Measurements from ENCODE around the gene SRL.
A peak's percentile ranks its signal among the peaks of the same experiment; 100 is the strongest.

SRL gene

GRCh38 chr16:4198816-4199215 is 43.1 kb downstream of the SRL start:
- no peak for DNase-seq

- no peak for DNase-seq
Measured at GRCh38 chr16:4194661-4195060, 47.2 kb downstream of the SRL start.

GRCh38 chr16:4193920-4194319 is 48.0 kb downstream of the SRL start:
- no peak for DNase-seq

DNA sequence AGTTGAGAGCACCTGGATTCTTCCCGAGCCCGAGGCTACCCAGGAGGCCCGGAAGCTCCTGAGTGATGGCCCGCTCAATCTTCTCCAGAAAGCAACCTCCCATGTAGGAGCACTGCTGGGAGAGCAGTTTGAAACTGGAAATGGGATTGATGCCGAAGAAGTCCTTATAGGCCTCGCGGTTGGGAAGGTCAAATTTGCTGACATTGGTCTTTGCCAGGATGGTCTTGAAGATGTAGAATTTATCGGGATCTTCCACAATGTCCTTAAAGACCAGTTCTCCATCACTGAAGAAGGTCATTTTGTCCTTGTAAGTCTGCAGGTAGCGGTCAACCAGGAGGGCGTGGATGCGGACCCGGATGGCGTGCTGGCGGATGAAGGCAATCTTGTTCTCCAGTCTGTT is 49.7 kb downstream of the SRL start:
- DNase-seq: no peak

- no peak for DNase-seq
Measured at GRCh38 chr16:4190712-4191333, 51.1 kb downstream of the SRL start.

DNA sequence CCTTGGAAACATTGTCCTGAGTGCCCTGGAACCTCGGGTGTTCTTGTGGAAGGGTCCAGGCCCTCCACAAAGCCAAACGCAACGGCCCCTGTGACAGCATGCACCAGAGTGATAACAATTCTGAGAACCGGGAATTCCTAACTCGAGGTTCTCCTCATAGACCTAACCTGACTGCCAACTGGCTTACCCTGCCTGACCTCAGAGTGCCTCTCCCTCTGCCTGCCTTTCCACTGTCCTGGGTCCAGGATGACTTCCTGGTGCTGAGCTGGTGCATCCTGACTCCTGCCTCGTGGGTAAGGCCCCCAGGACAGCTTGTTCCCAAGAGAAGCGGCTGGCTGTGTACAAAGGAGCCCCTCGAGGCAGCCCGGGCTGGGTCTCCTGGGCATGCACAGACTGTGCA is 51.8 kb downstream of the SRL start:
- no peak for DNase-seq

GRCh38 chr16:4184038-4184702 is 57.7 kb downstream of the SRL start:
- no peak for DNase-seq

DNA sequence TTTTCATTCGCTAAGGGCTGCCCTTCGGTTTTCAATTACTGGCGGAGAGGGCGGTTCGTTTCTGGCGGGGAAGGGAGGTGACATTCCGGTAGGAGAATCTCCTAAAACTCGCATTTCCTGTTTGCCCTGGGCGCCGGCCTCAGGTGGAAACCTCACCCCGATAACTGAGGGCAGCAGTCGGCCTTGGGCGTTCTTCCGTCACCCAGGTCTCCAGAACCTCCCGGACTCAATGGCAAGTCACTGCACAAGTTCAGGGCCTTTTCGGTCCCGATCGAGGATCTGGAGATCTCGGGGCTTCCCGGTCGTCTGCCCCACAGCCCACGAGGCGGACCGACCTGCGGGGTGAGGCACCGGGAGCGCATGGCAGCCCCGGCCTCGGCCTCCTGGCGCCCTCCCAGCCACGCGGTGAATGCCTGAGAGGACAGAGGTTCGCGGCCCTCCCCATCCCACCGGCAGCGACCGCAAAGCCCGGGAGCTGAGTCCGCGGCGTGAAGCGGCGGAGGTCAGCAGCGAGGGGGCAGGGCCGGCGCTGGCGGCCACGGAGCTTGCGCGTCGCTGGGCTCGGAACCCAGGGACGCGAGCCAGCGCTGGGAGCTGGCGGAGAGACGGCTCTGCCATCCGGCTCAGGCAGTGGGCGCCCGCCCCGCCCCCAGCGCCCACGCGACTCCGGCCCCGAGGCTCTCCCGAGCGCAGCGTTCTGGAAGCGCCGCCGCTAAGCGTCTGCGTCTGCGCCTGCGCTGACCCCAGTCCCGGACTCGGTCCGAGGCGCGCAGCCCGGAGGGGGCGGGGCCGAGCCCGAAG is 58.4 kb downstream of the SRL start:
- DNase-seq: peak; percentile 91

GRCh38 chr16:4182581-4183236 is 59.2 kb downstream of the SRL start:
- no peak for DNase-seq

- DNase-seq: no peak
Measured at GRCh38 chr16:4180511-4180910, 61.4 kb downstream of the SRL start.

GRCh38 chr16:4179763-4180260 is 62.1 kb downstream of the SRL start:
- DNase-seq: no peak

- DNase-seq: no peak
Measured at GRCh38 chr16:4179020-4179419, 62.9 kb downstream of the SRL start.

GRCh38 chr16:4178468-4179010 is 63.3 kb downstream of the SRL start:
- no peak for DNase-seq

- DNase-seq: peak; percentile 5
Measured at GRCh38 chr16:4176906-4177417, 64.9 kb downstream of the SRL start.

DNA sequence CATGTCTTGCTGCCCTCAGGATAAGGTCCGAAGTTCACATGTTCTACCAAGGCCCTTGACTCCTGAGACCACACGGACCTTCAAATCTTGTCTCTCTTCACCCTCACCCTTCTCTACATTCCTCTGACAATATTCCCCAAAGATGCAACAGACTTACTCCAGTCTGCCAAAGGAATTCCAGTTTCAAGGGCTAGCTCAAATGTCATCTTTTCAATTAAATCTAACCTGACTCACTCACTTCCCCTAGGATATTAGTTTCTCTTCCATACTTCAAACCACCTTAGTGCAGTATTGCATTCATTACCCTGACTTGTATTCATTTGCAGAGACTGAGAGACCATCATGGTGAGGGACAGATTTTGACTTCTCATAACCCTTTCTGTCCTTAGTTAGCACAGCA is 66.0 kb downstream of the SRL start:
- no peak for DNase-seq

DNA sequence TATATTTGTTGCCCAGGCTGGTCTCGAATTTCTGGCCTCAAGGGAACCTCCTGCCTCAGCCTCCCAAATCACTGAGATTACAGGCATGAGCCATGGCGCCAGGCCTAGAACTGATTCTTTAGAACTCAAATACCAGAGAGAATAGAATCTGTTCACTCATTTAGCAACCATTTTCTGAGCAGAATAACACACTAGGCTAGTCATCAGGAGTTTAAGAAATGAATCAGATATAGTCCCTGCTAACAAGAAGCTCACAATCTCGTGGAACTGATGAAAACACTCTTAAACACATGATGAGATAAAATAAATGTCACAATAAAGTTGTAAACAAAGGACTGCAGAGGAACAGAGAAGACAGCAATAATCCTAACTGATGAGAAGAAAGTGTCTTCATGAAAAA is 69.8 kb downstream of the SRL start:
- DNase-seq: no peak

DNA sequence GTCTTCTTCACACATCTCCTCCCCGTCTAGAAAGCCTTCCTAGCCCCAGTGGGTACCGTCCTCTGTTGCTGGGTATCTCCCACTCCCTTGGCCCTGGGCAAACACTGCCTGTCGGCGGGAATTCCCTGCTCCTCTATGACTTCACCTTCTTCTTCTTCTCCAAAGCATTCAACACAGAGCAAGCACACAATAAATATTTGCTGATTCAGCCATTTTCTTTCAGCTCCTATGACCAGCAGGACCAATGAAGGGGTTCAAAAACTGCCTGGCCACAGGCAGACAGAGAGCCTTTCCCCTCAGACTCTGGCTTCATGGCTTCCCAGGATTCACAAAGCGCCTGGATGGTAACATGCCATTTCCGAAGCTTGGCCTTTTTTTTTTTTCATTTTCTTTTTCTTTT is 72.5 kb downstream of the SRL start:
- DNase-seq: no peak

GRCh38 chr16:4166821-4167220 is 75.1 kb downstream of the SRL start:
- no peak for DNase-seq

DNA sequence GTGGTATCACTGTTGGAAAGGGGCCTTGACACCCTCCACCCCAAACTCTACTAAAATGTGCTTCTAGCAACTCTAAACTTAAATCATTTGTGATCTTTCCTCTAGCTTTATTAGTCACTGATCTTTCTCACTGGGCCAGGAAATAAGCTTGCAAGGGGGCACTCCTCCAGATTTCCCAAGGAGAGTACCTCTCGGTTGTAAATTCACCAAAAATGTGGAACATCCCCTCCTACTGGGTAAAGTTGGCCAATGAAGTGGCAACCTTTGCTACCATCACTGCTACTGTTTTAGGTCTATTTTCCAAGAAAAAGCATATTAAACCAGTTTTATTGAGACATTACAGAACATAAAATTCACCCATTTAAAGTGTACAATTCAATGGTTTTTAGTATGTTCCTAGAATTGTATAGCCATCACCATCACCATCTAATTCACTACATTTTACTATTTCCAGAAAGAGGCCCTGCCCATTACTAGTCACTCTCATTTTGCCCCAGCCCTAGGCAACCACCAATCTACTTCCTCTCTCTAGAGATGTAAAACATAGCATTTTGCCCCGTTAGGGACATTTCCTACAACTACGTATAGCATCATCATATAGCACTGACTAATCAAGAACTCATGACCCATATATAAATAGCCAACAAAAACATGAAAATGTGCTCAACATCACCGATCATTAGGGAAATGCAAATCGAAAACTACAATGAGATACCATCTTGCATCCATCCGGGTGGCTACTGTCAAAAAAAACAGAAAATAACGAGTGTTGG is 81.0 kb downstream of the SRL start:
- no peak for DNase-seq

GRCh38 chr16:4159726-4160125 is 82.2 kb downstream of the SRL start:
- DNase-seq: no peak

GRCh38 chr16:4158143-4159093 is 83.5 kb downstream of the SRL start:
- DNase-seq: no peak
